ENCODE measurements around the gene MSL3B.
A peak's percentile ranks its signal among the peaks of the same experiment; 100 is the strongest.

The MSL3B gene

DNA sequence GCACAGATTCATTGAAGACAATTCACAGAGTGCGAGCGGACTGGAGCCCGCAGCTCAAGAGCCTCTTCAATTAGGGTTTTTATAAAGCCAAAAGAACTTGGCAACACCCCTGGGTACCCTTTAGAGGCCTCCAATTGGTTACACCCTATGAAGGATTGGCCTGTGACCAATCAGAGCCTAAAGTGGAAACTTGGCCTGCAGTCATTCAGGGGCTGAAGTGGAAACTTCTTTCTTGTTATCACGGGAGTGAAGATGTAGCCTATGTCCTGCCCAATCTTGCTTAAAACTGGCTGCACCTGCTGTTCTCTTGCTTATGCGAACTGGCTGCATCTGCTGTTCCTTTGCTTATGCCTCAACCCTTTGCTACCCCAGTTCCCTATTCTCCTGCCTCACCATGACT, 12.0 kb downstream of the MSL3B start:
- Histone ChIP-seq H3K27ac (no peak overlapping the region), H3K4me1 (peaks cover 0 to 24% (median 12%) of the 10 kb centered on the region in 4 donors), H3K36me3 (no peaks in the 10 kb centered on the region), H3K27me3 (no peaks in the 10 kb centered on the region), H3K9me3 (no peaks in the 10 kb centered on the region), H3K4me3 (no peak overlapping the region)
- in situ Hi-C loops (cut with MboI; ENCODE audit: low pct_ligation_motif_present in 1 of 4, low pct_unique_long_range_greater_than_20kb in 1 of 4, low sequenced_read_pairs in 3 of 4) (no loop called here), intact Hi-C loops (cut with DNase I; ENCODE audit: low total_unique reads) (no loop called here)
- DNase-seq, result no peak
- 93 to 95% methylated on average over 4 to 5 of the region's 5 CpGs for WGBS, 2 donors (ENCODE audit: low coverage in 1 of 2)
- TF ChIP-seq POLR2AphosphoS5 (IDR thresholded peaks at IDR 0.05) (no peak), EP300 (IDR thresholded peaks at IDR 0.05; ENCODE audit: low read depth) (no peak), POLR2A (IDR thresholded peaks at IDR 0.05) (no peak)
- TF ChIP-seq, protein P1, sequence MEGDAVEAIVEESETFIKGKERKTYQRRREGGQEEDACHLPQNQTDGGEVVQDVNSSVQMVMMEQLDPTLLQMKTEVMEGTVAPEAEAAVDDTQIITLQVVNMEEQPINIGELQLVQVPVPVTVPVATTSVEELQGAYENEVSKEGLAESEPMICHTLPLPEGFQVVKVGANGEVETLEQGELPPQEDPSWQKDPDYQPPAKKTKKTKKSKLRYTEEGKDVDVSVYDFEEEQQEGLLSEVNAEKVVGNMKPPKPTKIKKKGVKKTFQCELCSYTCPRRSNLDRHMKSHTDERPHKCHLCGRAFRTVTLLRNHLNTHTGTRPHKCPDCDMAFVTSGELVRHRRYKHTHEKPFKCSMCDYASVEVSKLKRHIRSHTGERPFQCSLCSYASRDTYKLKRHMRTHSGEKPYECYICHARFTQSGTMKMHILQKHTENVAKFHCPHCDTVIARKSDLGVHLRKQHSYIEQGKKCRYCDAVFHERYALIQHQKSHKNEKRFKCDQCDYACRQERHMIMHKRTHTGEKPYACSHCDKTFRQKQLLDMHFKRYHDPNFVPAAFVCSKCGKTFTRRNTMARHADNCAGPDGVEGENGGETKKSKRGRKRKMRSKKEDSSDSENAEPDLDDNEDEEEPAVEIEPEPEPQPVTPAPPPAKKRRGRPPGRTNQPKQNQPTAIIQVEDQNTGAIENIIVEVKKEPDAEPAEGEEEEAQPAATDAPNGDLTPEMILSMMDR (IDR thresholded peaks at IDR 0.05), result no peak

DNA sequence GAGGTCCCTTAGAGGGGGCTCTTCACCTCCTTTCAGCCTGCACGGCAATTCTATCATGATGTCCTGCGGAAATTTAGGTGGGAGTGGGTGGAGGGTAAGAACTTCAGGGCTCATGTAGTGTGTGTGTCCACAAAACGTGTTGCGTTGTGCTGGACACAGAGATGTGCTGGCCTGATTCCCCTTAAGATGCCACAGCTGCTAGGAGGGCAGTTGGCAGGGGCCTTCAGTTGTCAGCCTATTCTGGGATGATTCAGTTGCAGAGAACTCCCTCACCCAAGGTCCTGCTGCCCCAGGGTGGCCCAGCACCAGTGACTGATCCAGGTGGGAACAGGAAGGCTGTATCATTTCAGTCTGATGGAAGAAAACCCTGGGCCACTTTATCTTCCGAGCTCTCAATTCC, 12.8 kb downstream of the MSL3B start:
- DNase-seq, result no peak
- intact Hi-C loops (cut with DNase I; ENCODE audit: low total_unique reads), result no loop called here
- Histone ChIP-seq H3K27ac (no peak overlapping the region), H3K27me3 (no peaks in the 10 kb centered on the region), H3K36me3 (no peaks in the 10 kb centered on the region), H3K4me3 (no peak overlapping the region), H3K9me3 (no peaks in the 10 kb centered on the region), H3K4me1 (peaks cover 0 to 24% (median 12%) of the 10 kb centered on the region in 4 donors)
- TF ChIP-seq EP300 (IDR thresholded peaks at IDR 0.05; ENCODE audit: low read depth) (no peak), POLR2A (IDR thresholded peaks at IDR 0.05) (no peak), POLR2AphosphoS5 (IDR thresholded peaks at IDR 0.05) (no peak)
- TF ChIP-seq, protein P1 (IDR thresholded peaks at IDR 0.05), result no peak
- in situ Hi-C loops (cut with MboI; ENCODE audit: low pct_ligation_motif_present in 1 of 4, low pct_unique_long_range_greater_than_20kb in 1 of 4, low sequenced_read_pairs in 3 of 4), result no loop called here
- 80 to 91% methylated on average over 2 to 5 of the region's 5 CpGs for WGBS, 2 donors (ENCODE audit: low coverage in 1 of 2)

DNA sequence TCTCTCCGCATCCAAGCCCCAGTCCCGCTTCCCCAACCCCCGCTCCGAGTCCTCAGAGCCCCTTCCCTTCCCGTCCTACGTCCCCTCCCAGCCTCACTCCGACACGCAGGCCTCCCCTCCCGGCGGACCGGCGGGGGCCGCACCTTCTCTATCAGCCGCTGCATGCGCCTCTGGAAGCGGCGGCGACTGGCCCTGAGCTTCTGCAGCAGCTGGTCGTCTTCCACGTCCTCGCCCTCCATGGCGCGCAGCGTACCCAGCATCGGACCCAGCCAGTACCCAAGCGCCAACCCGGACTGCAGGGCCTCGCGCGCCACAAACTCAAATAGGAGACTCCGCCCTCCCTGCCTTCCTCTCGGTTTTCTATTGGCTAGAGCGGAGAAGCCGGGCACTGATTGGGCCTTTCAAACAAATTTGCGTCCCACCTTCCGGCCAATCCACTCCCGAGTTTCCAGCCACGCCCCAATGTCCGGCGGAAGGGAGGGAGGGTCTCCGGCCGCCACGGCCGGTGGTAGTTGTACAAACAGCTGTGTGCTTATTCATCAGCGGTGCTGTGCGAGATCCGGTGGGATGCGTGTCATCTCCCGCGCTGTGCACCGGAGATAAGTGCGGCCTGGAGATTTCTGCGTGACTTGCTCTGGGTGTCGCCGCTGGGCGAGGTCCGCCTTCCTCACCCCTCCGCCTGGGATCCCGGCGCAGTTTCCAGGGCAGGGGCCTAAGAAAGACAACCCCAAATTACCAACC, 13.8 kb downstream of the MSL3B start, which contains the start of gene HJURP:
TSS of gene HJURP (minus strand) at position 295 of the 741 bp plus-strand sequence. CDS start at position 260, 35 bp downstream.
- peak; percentile 94 for DNase-seq
- TF ChIP-seq POLR2AphosphoS5 (IDR thresholded peaks at IDR 0.05), result peak; percentile 34 to 56 (median 55)
- peak; percentile 56 for TF ChIP-seq POLR2A (IDR thresholded peaks at IDR 0.05)
- no peak for TF ChIP-seq EP300 (IDR thresholded peaks at IDR 0.05; ENCODE audit: low read depth)
- peak within 1 kb of the TSS; percentile 45 to 94 (median 70) for H3K4me3 ChIP-seq
- no peaks in the 10 kb centered on the region for H3K9me3 ChIP-seq
- peaks cover 0 to 24% (median 12%) of the 10 kb centered on the region in 4 donors for H3K4me1 ChIP-seq
- H3K36me3 ChIP-seq, result no peaks in the 10 kb centered on the region
- in situ Hi-C loops (cut with MboI; ENCODE audit: low pct_ligation_motif_present in 1 of 4, low pct_unique_long_range_greater_than_20kb in 1 of 4, low sequenced_read_pairs in 3 of 4) (no loop called here), intact Hi-C loops (cut with DNase I; ENCODE audit: low total_unique reads) (no loop called here)
- peak within 1 kb of the TSS; percentile 61 to 73 (median 66) for H3K27ac ChIP-seq
- H3K27me3 ChIP-seq, result no peaks in the 10 kb centered on the region
- WGBS, 2 donors (ENCODE audit: low coverage in 1 of 2), result 0% methylated on average over 60 of the region's 60 CpGs; no CpG with 5 or more reads in 1 of the 2 donors

DNA sequence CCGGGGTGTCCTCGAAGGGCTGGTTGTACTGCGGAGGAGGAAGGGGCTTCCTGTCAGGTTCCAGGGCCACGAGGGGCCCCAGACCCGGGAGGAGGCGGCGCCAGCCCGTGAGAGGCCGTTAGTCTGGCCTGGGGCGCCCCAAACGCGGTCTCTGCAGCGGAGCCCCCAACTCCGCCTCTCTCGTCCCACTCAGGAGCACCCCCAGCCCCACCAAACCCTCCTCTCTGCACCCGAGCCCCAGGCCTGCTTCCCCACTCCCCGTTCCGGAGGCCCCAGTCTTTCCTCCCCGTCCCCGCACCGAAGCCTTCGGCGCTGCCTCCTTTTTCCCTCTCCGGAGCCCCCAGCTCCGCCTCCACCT, 14.3 kb downstream of the MSL3B start:
- peak overlapping the region in 2 of 4 donors; percentile 29 to 50 for H3K27ac ChIP-seq
- no peak for TF ChIP-seq EP300 (IDR thresholded peaks at IDR 0.05; ENCODE audit: low read depth)
- intact Hi-C loops (cut with DNase I; ENCODE audit: low total_unique reads) (no loop called here), in situ Hi-C loops (cut with MboI; ENCODE audit: low pct_ligation_motif_present in 1 of 4, low pct_unique_long_range_greater_than_20kb in 1 of 4, low sequenced_read_pairs in 3 of 4) (no loop called here)
- H3K27me3 ChIP-seq, result no peaks in the 10 kb centered on the region
- WGBS, 2 donors (ENCODE audit: low coverage in 1 of 2), result 2% methylated on average over 25 of the region's 25 CpGs; no CpG with 5 or more reads in 1 of the 2 donors
- no peaks in the 10 kb centered on the region for H3K9me3 ChIP-seq
- H3K36me3 ChIP-seq, result no peaks in the 10 kb centered on the region
- DNase-seq, result no peak
- H3K4me3 ChIP-seq, result peak overlapping the region; percentile 44 to 94 (median 70)
- peaks cover 0 to 24% (median 12%) of the 10 kb centered on the region in 4 donors for H3K4me1 ChIP-seq

DNA sequence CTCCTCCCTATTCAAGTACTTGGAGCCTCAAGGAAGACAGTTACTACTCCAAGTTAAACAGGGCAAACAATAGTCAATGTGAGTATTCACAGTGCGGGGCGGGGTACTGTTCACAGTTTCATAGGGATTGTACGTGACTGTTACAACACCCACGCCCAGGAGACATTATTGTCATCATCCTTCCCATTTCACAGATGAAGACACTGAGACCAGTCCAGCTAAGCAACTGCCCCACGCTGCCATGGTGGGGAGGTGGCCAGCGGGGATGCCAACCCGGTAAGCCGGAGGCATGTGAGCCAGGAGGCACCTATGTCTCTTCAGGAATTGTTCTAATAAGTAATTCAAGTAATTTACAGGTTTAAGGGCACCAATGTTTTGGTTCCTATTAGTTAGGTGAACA, 14.8 kb downstream of the MSL3B start:
- Histone ChIP-seq H3K27me3 (no peaks in the 10 kb centered on the region), H3K4me1 (peaks cover 0 to 24% (median 12%) of the 10 kb centered on the region in 4 donors), H3K4me3 (peak overlapping the region in 2 of 4 donors; percentile 71 to 94), H3K36me3 (no peaks in the 10 kb centered on the region), H3K27ac (no peak overlapping the region), H3K9me3 (no peaks in the 10 kb centered on the region)
- intact Hi-C loops (cut with DNase I; ENCODE audit: low total_unique reads) (no loop called here), in situ Hi-C loops (cut with MboI; ENCODE audit: low pct_ligation_motif_present in 1 of 4, low pct_unique_long_range_greater_than_20kb in 1 of 4, low sequenced_read_pairs in 3 of 4) (no loop called here)
- DNase-seq, result no peak
- 32% methylated on average over 8 of the region's 8 CpGs; no CpG with 5 or more reads in 1 of the 2 donors for WGBS, 2 donors (ENCODE audit: low coverage in 1 of 2)
- no peak for TF ChIP-seq POLR2A (IDR thresholded peaks at IDR 0.05)
- TF ChIP-seq, protein P1 (IDR thresholded peaks at IDR 0.05), result no peak
- no peak for TF ChIP-seq POLR2AphosphoS5 (IDR thresholded peaks at IDR 0.05)
- TF ChIP-seq EP300 (IDR thresholded peaks at IDR 0.05; ENCODE audit: low read depth), result no peak

Data from transverse colon (tissue), 4 donors.